Tibial nerve (tissue), 4 donors: Measurements from ENCODE around the gene CPNE4.

Experiments used
- EP300 ChIP-seq, 2 donors: sonication (generic); formaldehyde crosslinking; IDR thresholded peaks; one replicate each; pipeline ENCODE4 v1.6.1; 2017; ENCODE audit warnings: antibody characterized with exemption in 2 of 2, mild to moderate bottlenecking in 1 of 2
- POLR2A ChIP-seq, 2 donors: fragments of 450-650 bp; IDR thresholded peaks; one replicate each; pipeline ENCODE4 v1.6.1; 2017; ENCODE audit warnings: antibody characterized with exemption in 2 of 2, mild to moderate bottlenecking in 2 of 2, moderate library complexity in 2 of 2
- TF ChIP-seq, protein P1 (sequence below), 5 experiments: fragments of 200-600 bp in 3 of 5; fragments of 450-650 bp in 2 of 5; sonication (generic) in 3 of 5; IDR thresholded peaks; one replicate each; pipeline ENCODE4 v1.5.1; 2016 to 2019; ENCODE audit warnings: antibody characterized with exemption in 5 of 5, mild to moderate bottlenecking in 3 of 5, moderate library complexity in 2 of 5

DNA sequence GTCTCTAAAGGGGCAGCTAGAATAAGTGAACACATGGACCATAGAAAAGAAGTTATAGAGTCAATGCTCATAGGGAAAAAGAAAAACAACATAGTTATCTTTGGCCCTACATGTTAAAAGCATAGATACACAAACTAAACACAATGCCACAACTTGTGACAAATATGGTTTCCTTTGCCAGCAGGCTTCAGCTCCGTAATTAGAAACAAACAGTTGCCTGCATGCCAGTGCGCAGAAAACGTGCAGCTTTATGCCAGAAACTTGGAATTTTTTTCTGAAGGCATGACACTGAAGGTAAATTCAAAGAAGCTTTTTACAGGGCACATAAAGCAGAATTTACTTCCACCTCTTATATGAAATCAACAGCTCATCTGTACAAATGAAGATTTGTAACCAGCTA lies 2.2 kb upstream of the CPNE4 start:
- TF ChIP-seq, protein P1, sequence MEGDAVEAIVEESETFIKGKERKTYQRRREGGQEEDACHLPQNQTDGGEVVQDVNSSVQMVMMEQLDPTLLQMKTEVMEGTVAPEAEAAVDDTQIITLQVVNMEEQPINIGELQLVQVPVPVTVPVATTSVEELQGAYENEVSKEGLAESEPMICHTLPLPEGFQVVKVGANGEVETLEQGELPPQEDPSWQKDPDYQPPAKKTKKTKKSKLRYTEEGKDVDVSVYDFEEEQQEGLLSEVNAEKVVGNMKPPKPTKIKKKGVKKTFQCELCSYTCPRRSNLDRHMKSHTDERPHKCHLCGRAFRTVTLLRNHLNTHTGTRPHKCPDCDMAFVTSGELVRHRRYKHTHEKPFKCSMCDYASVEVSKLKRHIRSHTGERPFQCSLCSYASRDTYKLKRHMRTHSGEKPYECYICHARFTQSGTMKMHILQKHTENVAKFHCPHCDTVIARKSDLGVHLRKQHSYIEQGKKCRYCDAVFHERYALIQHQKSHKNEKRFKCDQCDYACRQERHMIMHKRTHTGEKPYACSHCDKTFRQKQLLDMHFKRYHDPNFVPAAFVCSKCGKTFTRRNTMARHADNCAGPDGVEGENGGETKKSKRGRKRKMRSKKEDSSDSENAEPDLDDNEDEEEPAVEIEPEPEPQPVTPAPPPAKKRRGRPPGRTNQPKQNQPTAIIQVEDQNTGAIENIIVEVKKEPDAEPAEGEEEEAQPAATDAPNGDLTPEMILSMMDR (IDR thresholded peaks at IDR 0.05) = no peak
- TF ChIP-seq EP300 (IDR thresholded peaks at IDR 0.05) (no peak), POLR2A (IDR thresholded peaks at IDR 0.05) (no peak)
